Measurements from ENCODE around the gene HS2ST1. TPM values are rescaled to one million over a fixed set of nuclear protein-coding genes. Genes with fewer than 3 reads are reported as not detected.

HS2ST1 gene
- total and polyA plus RNA-seq, 2 donors (not counting 3 experiments of a cell fraction or from before 2014, with no cell fraction given): 5.5 to 31.2 TPM

- DNase-seq (ENCODE audit: low read depth, low spot score): no peak
- no TSS peak for BruUV-seq (replicated peaks)
These were observed 217.9 kb downstream of the HS2ST1 start for GRCh38 chr1:87132284-87132870.

More at GRCh38 chr1:87132284-87132870, 217.9 kb downstream of the HS2ST1 start:
- CTCF ChIA-PET: no interaction called here
- Histone ChIP-seq H3K9me3 (replicated peaks; ENCODE audit: control insufficient read depth, insufficient read depth, low read length) (no peaks in the 10 kb centered on the region), H3K79me2 (ENCODE audit: control insufficient read depth, insufficient read depth, low read length) (no peaks in the 10 kb centered on the region), H2AFZ (ENCODE audit: low read depth, low read length) (peak overlapping the region; percentile 86), H3K36me3 (ENCODE audit: control insufficient read depth in 2 of 2, extremely low read depth in 1 of 2, insufficient read depth in 2 of 2, low read length in 2 of 2) (no peaks in the 10 kb centered on the region), H3K9me1 (replicated peaks; ENCODE audit: control insufficient read depth, extremely low read depth, insufficient read depth, low read length) (no peaks in the 10 kb centered on the region), H3K4me3 (replicated peaks in 1 of 3; ENCODE audit: insufficient read depth in 1 of 3, low read depth in 1 of 3, low read length in 3 of 3) (peak overlapping the region in 2 of 3 experiments; percentile 16 to 37), H4K20me1 (replicated peaks; ENCODE audit: control insufficient read depth, extremely low read depth, insufficient read depth, low read length) (no peaks in the 10 kb centered on the region), H3K27me3 (ENCODE audit: control insufficient read depth in 2 of 2, insufficient read depth in 2 of 2, low read length in 2 of 2) (peaks cover 0 to 13% of the 10 kb centered on the region in 2 experiments), H3K9ac (replicated peaks; ENCODE audit: extremely low read depth, insufficient read depth, low read length) (no peak overlapping the region), H3K4me1 (ENCODE audit: control insufficient read depth, extremely low read depth, insufficient read depth, low read length) (peaks cover 2% of the 10 kb centered on the region), H3K27ac (ENCODE audit: insufficient read depth, low read depth, low read length) (no peak overlapping the region), H3K4me2 (ENCODE audit: insufficient read depth, low read length) (peak overlapping the region; percentile 74)
- dilution Hi-C loops (cut with MboI; ENCODE audit: extremely low pct_ligation_motif_present, low sequenced_read_pairs) (no loop called here), intact Hi-C loops (cut with micrococcal nuclease) (loop anchor here (5.0 kb wide), 2 partner anchors 145 to 945 kb away; no protein-coding TSS in a partner anchor)
- no peak for TF ChIP-seq POLR2A (IDR thresholded peaks at IDR 0.05; ENCODE audit: low read depth, low read length)
- no peak for TF ChIP-seq EZH2 (IDR thresholded peaks at IDR 0.05; ENCODE audit: borderline replicate concordance, low read depth, low read length, severe bottlenecking)
- no peak for TF ChIP-seq GATA2 (IDR thresholded peaks at IDR 0.05; ENCODE audit: insufficient read depth, insufficient read length, low read depth, low read length)
- TF ChIP-seq CTCF (IDR thresholded peaks at IDR 0.05; ENCODE audit: extremely low read depth in 1 of 2, insufficient read depth in 1 of 2, low read depth in 1 of 2, low read length in 2 of 2): no peak
- no peak for TF ChIP-seq MAX (IDR thresholded peaks at IDR 0.05; ENCODE audit: insufficient read depth, insufficient read length)
- TF ChIP-seq MYC (IDR thresholded peaks at IDR 0.05; ENCODE audit: low read depth, low read length): no peak
- POLR2A ChIA-PET: no interaction called here
- no peak for FAIRE-seq
